Hepatocyte (in vitro differentiated cells): ENCODE measurements around the gene NEK8. TPM values are rescaled to one million over a fixed set of nuclear protein-coding genes. Genes with fewer than 3 reads are reported as not detected.

ENCODE experiments used
- DNase-seq: peaks from one replicate; pipeline ENCODE4 v3.0.0-alpha.2; 2016; ENCODE audit warnings: low spot score
- H2AFZ ChIP-seq: fragments of 200-600 bp; sonication (generic); 2 replicates; pipeline ENCODE4 v1.6.0; 2016; ENCODE audit warnings: antibody characterized with exemption, mild to moderate bottlenecking
- H3K27ac ChIP-seq: fragments of 200-600 bp; sonication (generic); 2 replicates; pipeline ENCODE4 v1.5.1; 2016; ENCODE audit warnings: mild to moderate bottlenecking
- H3K27me3 ChIP-seq: fragments of 200-600 bp; sonication (generic); 2 replicates; pipeline ENCODE4 v1.6.1; 2016
- H3K36me3 ChIP-seq: fragments of 200-600 bp; sonication (generic); replicated peaks from 2 replicates; pipeline ENCODE4 v1.5.1; 2016; ENCODE audit warnings: low read depth; ENCODE audit not compliant: insufficient read depth
- H3K4me1 ChIP-seq: fragments of 200-600 bp; sonication (generic); 2 replicates; pipeline ENCODE4 v1.5.1; 2016; ENCODE audit warnings: mild to moderate bottlenecking, moderate library complexity; ENCODE audit not compliant: insufficient read depth
- H3K4me2 ChIP-seq: fragments of 200-600 bp; sonication (generic); 2 replicates; pipeline ENCODE4 v1.6.0; 2016
- H3K4me3 ChIP-seq: fragments of 200-600 bp; sonication (generic); 2 replicates; pipeline ENCODE4 v1.5.1; 2016; ENCODE audit warnings: mild to moderate bottlenecking
- H3K79me2 ChIP-seq: fragments of 200-600 bp; sonication (generic); 2 replicates; pipeline ENCODE4 v1.6.0; 2017; ENCODE audit warnings: mild to moderate bottlenecking
- H3K9me2 ChIP-seq: fragments of 200-600 bp; sonication (generic); replicated peaks from 2 replicates; pipeline ENCODE4 v1.6.0; 2017; ENCODE audit warnings: mild to moderate bottlenecking; ENCODE audit not compliant: insufficient read depth
- H3K9me3 ChIP-seq: fragments of 200-600 bp; sonication (generic); 2 replicates; pipeline ENCODE4 v1.5.1; 2016; ENCODE audit warnings: low read depth, mild to moderate bottlenecking
- H4K20me1 ChIP-seq: fragments of 200-600 bp; sonication (generic); 2 replicates; pipeline ENCODE4 v1.6.0; 2016; ENCODE audit warnings: mild to moderate bottlenecking; ENCODE audit not compliant: insufficient read depth, poor library complexity, severe bottlenecking
- CTCF ChIP-seq: fragments of 200-600 bp; sonication (generic); IDR thresholded peaks from 2 replicates; pipeline ENCODE4 v1.5.1; 2016; ENCODE audit warnings: antibody characterized with exemption, mild to moderate bottlenecking; ENCODE audit not compliant: poor library complexity
- EZH2 ChIP-seq: fragments of 200-600 bp; sonication (generic); IDR thresholded peaks from 2 replicates; pipeline ENCODE4 v1.6.1; 2016; ENCODE audit warnings: antibody characterized with exemption, mild to moderate bottlenecking, borderline replicate concordance
- EZH2phosphoT487 ChIP-seq: fragments of 200-600 bp; sonication (generic); IDR thresholded peaks from one replicate; pipeline ENCODE4 v1.6.1; 2018; ENCODE audit warnings: antibody characterized with exemption, mild to moderate bottlenecking, low read depth, moderate library complexity; ENCODE audit not compliant: unreplicated experiment, severe bottlenecking
- WGBS: methylation state at CpG from one replicate; pipeline ENCODE4 v1.1.6; 2016; ENCODE audit warnings: low lambda C conversion rate; ENCODE audit errors: missing lambda C conversion rate; 5-methylcytosine and 5-hydroxymethylcytosine counted together
- polyA plus RNA-seq: library from polyadenylated mRNA; unstranded; fragments of >200 nt; fragmentation: Nextera tagmentation; extraction: Ambion mirVana; gene quantifications from 2 replicates; pipeline ENCODE4 v1.2.1, GENCODE V29; 2016
- total RNA-seq: library from RNA; depleted of rRNA; stranded (reverse); fragments of >200 nt; gene quantifications from 2 replicates; pipeline ENCODE4 v1.2.3, GENCODE V29; 2014

Gene NEK8
- total and polyA plus RNA-seq, 2 experiments from 2014 or later, result 5.5 to 8.1 TPM

GRCh38 chr17:28703552-28704218 is 24.9 kb upstream of the NEK8 start:
- WGBS, result 94% methylated on average over 16 of the region's 16 CpGs

GRCh38 chr17:28704219-28704858 is 24.2 kb upstream of the NEK8 start:
- Histone ChIP-seq H3K4me3 (no peak overlapping the region), H3K36me3 (no peaks in the 10 kb centered on the region), H4K20me1 (no peaks in the 10 kb centered on the region), H3K9me2 (no peaks in the 10 kb centered on the region), H3K27ac (no peak overlapping the region), H2AFZ (no peak overlapping the region), H3K4me1 (peaks cover 7% of the 10 kb centered on the region), H3K9me3 (no peaks in the 10 kb centered on the region), H3K4me2 (no peak overlapping the region), H3K27me3 (no peaks in the 10 kb centered on the region), H3K79me2 (peaks cover 3% of the 10 kb centered on the region)
- no peak for TF ChIP-seq CTCF
- no peak for TF ChIP-seq EZH2phosphoT487
- TF ChIP-seq EZH2, result no peak
- no peak for DNase-seq
- 95% methylated on average over 14 of the region's 14 CpGs for WGBS

More at GRCh38 chr17:28703552-28704218, 24.9 kb upstream of the NEK8 start:
- H3K9me3 ChIP-seq, result no peaks in the 10 kb centered on the region
- H4K20me1 ChIP-seq, result no peaks in the 10 kb centered on the region
- no peak for DNase-seq
- no peaks in the 10 kb centered on the region for H3K79me2 ChIP-seq
- H3K27ac ChIP-seq, result no peak overlapping the region
- no peaks in the 10 kb centered on the region for H3K27me3 ChIP-seq
- no peaks in the 10 kb centered on the region for H3K9me2 ChIP-seq
- peaks cover 13% of the 10 kb centered on the region for H3K4me1 ChIP-seq
- TF ChIP-seq CTCF (no peak), EZH2 (no peak), EZH2phosphoT487 (no peak)
- H3K4me2 ChIP-seq, result no peak overlapping the region
- no peak overlapping the region for H3K4me3 ChIP-seq
- H3K36me3 ChIP-seq, result no peaks in the 10 kb centered on the region
- H2AFZ ChIP-seq, result no peak overlapping the region

- H3K4me1 ChIP-seq, result peaks cover 7% of the 10 kb centered on the region
- no peaks in the 10 kb centered on the region for H4K20me1 ChIP-seq
- H3K27ac ChIP-seq, result no peak overlapping the region
- H2AFZ ChIP-seq, result no peak overlapping the region
- no peak overlapping the region for H3K4me2 ChIP-seq
- peaks cover 11% of the 10 kb centered on the region for H3K79me2 ChIP-seq
- no peaks in the 10 kb centered on the region for H3K36me3 ChIP-seq
- H3K4me3 ChIP-seq, result no peak overlapping the region
- H3K27me3 ChIP-seq, result no peaks in the 10 kb centered on the region
- DNase-seq, result no peak
- H3K9me2 ChIP-seq, result no peaks in the 10 kb centered on the region
- no peaks in the 10 kb centered on the region for H3K9me3 ChIP-seq
- 84% methylated on average over 4 of the region's 5 CpGs for WGBS
- TF ChIP-seq EZH2 (no peak), EZH2phosphoT487 (no peak), CTCF (no peak)
These were observed 23.4 kb upstream of the NEK8 start for GRCh38 chr17:28705074-28705659.
